Hepatocyte (in vitro differentiated cells): ENCODE results near the gene SIL1. TPM values are rescaled to one million over a fixed set of nuclear protein-coding genes. Genes with fewer than 3 reads are reported as not detected.

Experiments
- DNase-seq: peaks from one replicate; pipeline ENCODE4 v3.0.0-alpha.2; 2016; ENCODE audit warnings: low spot score
- H2AFZ ChIP-seq: fragments of 200-600 bp; sonication (generic); 2 replicates; pipeline ENCODE4 v1.6.0; 2016; ENCODE audit warnings: antibody characterized with exemption, mild to moderate bottlenecking
- H3K27ac ChIP-seq: fragments of 200-600 bp; sonication (generic); 2 replicates; pipeline ENCODE4 v1.5.1; 2016; ENCODE audit warnings: mild to moderate bottlenecking
- H3K27me3 ChIP-seq: fragments of 200-600 bp; sonication (generic); 2 replicates; pipeline ENCODE4 v1.6.1; 2016
- H3K36me3 ChIP-seq: fragments of 200-600 bp; sonication (generic); replicated peaks from 2 replicates; pipeline ENCODE4 v1.5.1; 2016; ENCODE audit warnings: low read depth; ENCODE audit not compliant: insufficient read depth
- H3K4me1 ChIP-seq: fragments of 200-600 bp; sonication (generic); 2 replicates; pipeline ENCODE4 v1.5.1; 2016; ENCODE audit warnings: mild to moderate bottlenecking, moderate library complexity; ENCODE audit not compliant: insufficient read depth
- H3K4me2 ChIP-seq: fragments of 200-600 bp; sonication (generic); 2 replicates; pipeline ENCODE4 v1.6.0; 2016
- H3K4me3 ChIP-seq: fragments of 200-600 bp; sonication (generic); 2 replicates; pipeline ENCODE4 v1.5.1; 2016; ENCODE audit warnings: mild to moderate bottlenecking
- H3K79me2 ChIP-seq: fragments of 200-600 bp; sonication (generic); 2 replicates; pipeline ENCODE4 v1.6.0; 2017; ENCODE audit warnings: mild to moderate bottlenecking
- H3K9me2 ChIP-seq: fragments of 200-600 bp; sonication (generic); replicated peaks from 2 replicates; pipeline ENCODE4 v1.6.0; 2017; ENCODE audit warnings: mild to moderate bottlenecking; ENCODE audit not compliant: insufficient read depth
- H3K9me3 ChIP-seq: fragments of 200-600 bp; sonication (generic); 2 replicates; pipeline ENCODE4 v1.5.1; 2016; ENCODE audit warnings: low read depth, mild to moderate bottlenecking
- H4K20me1 ChIP-seq: fragments of 200-600 bp; sonication (generic); 2 replicates; pipeline ENCODE4 v1.6.0; 2016; ENCODE audit warnings: mild to moderate bottlenecking; ENCODE audit not compliant: insufficient read depth, poor library complexity, severe bottlenecking
- CTCF ChIP-seq: fragments of 200-600 bp; sonication (generic); IDR thresholded peaks from 2 replicates; pipeline ENCODE4 v1.5.1; 2016; ENCODE audit warnings: antibody characterized with exemption, mild to moderate bottlenecking; ENCODE audit not compliant: poor library complexity
- EZH2 ChIP-seq: fragments of 200-600 bp; sonication (generic); IDR thresholded peaks from 2 replicates; pipeline ENCODE4 v1.6.1; 2016; ENCODE audit warnings: antibody characterized with exemption, mild to moderate bottlenecking, borderline replicate concordance
- EZH2phosphoT487 ChIP-seq: fragments of 200-600 bp; sonication (generic); IDR thresholded peaks from one replicate; pipeline ENCODE4 v1.6.1; 2018; ENCODE audit warnings: antibody characterized with exemption, mild to moderate bottlenecking, low read depth, moderate library complexity; ENCODE audit not compliant: unreplicated experiment, severe bottlenecking
- WGBS: methylation state at CpG from one replicate; pipeline ENCODE4 v1.1.6; 2016; ENCODE audit warnings: low lambda C conversion rate; ENCODE audit errors: missing lambda C conversion rate; 5-methylcytosine and 5-hydroxymethylcytosine counted together
- polyA plus RNA-seq: library from polyadenylated mRNA; unstranded; fragments of >200 nt; fragmentation: Nextera tagmentation; extraction: Ambion mirVana; gene quantifications from 2 replicates; pipeline ENCODE4 v1.2.1, GENCODE V29; 2016
- total RNA-seq: library from RNA; depleted of rRNA; stranded (reverse); fragments of >200 nt; gene quantifications from 2 replicates; pipeline ENCODE4 v1.2.3, GENCODE V29; 2014

The SIL1 gene
- total and polyA plus RNA-seq, 2 experiments from 2014 or later: 82.0 to 176 TPM

- TF ChIP-seq EZH2phosphoT487 (no peak), EZH2 (no peak), CTCF (no peak)
- H3K36me3 ChIP-seq: no peaks in the 10 kb centered on the region
Observed at GRCh38 chr5:138950421-138951031, 247.6 kb downstream of the SIL1 start.

GRCh38 chr5:138949988-138950387 lies 248.2 kb downstream of the SIL1 start:
- H3K4me1 ChIP-seq: peaks cover 15% of the 10 kb centered on the region

More at GRCh38 chr5:138950421-138951031, 247.6 kb downstream of the SIL1 start:
- Histone ChIP-seq H3K27me3 (no peaks in the 10 kb centered on the region), H3K4me2 (no peak overlapping the region), H3K27ac (no peak overlapping the region), H3K9me3 (no peaks in the 10 kb centered on the region), H3K4me3 (no peak overlapping the region), H4K20me1 (no peaks in the 10 kb centered on the region), H3K4me1 (peaks cover 18% of the 10 kb centered on the region), H3K79me2 (no peaks in the 10 kb centered on the region), H3K9me2 (no peaks in the 10 kb centered on the region), H2AFZ (no peak overlapping the region)
- no peak for DNase-seq
- 91% methylated on average over 14 of the region's 14 CpGs for WGBS

GRCh38 chr5:138949223-138949574 lies 249.0 kb downstream of the SIL1 start:
- TF ChIP-seq EZH2phosphoT487: no peak
- H4K20me1 ChIP-seq: no peaks in the 10 kb centered on the region
- DNase-seq: no peak
- H2AFZ ChIP-seq: no peak overlapping the region
- no peak overlapping the region for H3K4me3 ChIP-seq
- no peak overlapping the region for H3K27ac ChIP-seq
- H3K27me3 ChIP-seq: no peaks in the 10 kb centered on the region
- WGBS: 94% methylated on average over 4 of the region's 4 CpGs
- H3K9me3 ChIP-seq: no peaks in the 10 kb centered on the region
- H3K36me3 ChIP-seq: no peaks in the 10 kb centered on the region
- peaks cover 15% of the 10 kb centered on the region for H3K4me1 ChIP-seq
- no peak overlapping the region for H3K4me2 ChIP-seq
- no peaks in the 10 kb centered on the region for H3K9me2 ChIP-seq
- no peaks in the 10 kb centered on the region for H3K79me2 ChIP-seq

More at GRCh38 chr5:138949988-138950387, 248.2 kb downstream of the SIL1 start:
- no peaks in the 10 kb centered on the region for H3K27me3 ChIP-seq
- H3K36me3 ChIP-seq: no peaks in the 10 kb centered on the region
- no peak overlapping the region for H3K4me2 ChIP-seq
- 86% methylated on average over 3 of the region's 3 CpGs for WGBS
- H3K79me2 ChIP-seq: no peaks in the 10 kb centered on the region
- H2AFZ ChIP-seq: no peak overlapping the region
- no peak overlapping the region for H3K27ac ChIP-seq
- DNase-seq: no peak
- TF ChIP-seq EZH2phosphoT487 (no peak), EZH2 (no peak), CTCF (no peak)
- no peaks in the 10 kb centered on the region for H4K20me1 ChIP-seq
- H3K4me3 ChIP-seq: no peak overlapping the region
- no peaks in the 10 kb centered on the region for H3K9me2 ChIP-seq
- no peaks in the 10 kb centered on the region for H3K9me3 ChIP-seq

- H3K4me1 ChIP-seq: peaks cover 15% of the 10 kb centered on the region
- no peaks in the 10 kb centered on the region for H3K27me3 ChIP-seq
- TF ChIP-seq EZH2 (no peak), CTCF (no peak), EZH2phosphoT487 (no peak)
- H3K27ac ChIP-seq: no peak overlapping the region
- H2AFZ ChIP-seq: no peak overlapping the region
- no peaks in the 10 kb centered on the region for H3K36me3 ChIP-seq
- H3K9me2 ChIP-seq: no peaks in the 10 kb centered on the region
- no peak for DNase-seq
- no peak overlapping the region for H3K4me2 ChIP-seq
- 77% methylated on average over 23 of the region's 23 CpGs for WGBS
- H4K20me1 ChIP-seq: no peaks in the 10 kb centered on the region
- no peak overlapping the region for H3K4me3 ChIP-seq
- no peaks in the 10 kb centered on the region for H3K79me2 ChIP-seq
- no peaks in the 10 kb centered on the region for H3K9me3 ChIP-seq
Observed at GRCh38 chr5:138948471-138949222, 249.5 kb downstream of the SIL1 start.
